GM15510 (cell line): ENCODE measurements around the gene PLAC9.

Source experiments
- POLR2A ChIP-seq: IDR thresholded peaks from 3 replicates; pipeline ENCODE4 v1.6.1; 2011; ENCODE audit warnings: borderline replicate concordance; ENCODE audit not compliant: insufficient read length; ENCODE audit errors: extremely low read depth

The PLAC9 gene

DNA sequence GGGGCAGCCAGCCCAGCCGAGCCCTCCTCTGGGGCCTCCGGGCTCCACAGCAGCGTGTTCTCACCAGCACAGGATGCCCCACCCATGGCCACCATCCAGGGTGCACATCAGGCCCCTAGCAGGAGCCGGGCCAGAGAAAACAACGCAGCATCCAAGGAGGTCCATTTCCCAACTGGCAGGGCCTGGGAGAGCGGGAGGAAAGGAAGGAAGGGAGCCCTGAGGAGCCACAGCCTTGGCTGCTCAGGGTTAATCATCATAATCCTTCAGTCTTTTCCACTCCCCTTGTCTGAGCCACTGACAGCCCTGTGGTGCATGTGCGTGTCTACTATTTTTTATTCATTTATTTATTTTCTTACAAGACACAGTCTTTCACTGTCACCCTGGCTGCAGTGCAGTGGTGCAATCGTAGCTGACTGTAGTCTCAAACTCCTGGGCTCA, 3.6 kb downstream of the PLAC9 start:
- TF ChIP-seq POLR2A = no peak

DNA sequence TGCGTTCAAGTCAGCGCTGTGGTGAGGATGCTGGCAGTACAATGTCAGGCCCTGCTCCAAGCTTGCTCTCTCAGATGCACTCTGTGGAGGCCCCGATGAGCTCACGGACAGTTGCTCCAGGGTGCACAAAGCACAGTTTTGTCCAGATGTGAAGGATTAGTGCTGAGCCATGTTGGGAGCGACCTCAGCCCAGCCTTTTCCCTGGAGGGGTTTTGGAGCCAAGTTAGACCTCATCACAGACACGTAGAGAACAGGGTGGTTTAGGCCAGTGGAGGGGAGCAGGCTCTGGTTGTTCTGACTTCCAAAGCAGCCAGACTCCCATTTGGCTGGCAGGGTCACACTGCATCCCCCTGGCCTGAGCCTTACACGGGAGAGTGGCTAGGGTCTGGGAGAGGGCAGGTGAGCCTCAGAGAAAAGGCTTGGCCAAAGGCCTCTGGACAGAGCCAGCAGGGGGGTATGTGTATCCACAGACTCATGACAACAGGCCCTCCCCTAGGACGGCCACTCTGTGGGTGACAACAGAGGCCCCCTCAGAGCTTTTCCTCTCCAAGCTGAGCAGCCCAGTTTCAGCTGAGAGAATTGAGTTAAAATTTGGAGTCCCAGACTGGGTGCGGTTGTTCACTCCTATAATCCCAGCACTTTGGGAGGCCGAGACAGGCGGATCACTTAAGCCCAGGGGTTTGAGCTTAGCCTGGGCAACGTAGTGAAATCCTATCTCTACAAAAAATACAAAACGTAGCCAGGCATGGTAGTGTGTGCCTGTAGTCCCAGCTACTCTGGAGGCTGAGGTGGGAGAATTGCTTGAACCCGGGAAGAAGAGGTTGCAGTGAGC, 4.7 kb downstream of the PLAC9 start:
- no peak for TF ChIP-seq POLR2A

DNA sequence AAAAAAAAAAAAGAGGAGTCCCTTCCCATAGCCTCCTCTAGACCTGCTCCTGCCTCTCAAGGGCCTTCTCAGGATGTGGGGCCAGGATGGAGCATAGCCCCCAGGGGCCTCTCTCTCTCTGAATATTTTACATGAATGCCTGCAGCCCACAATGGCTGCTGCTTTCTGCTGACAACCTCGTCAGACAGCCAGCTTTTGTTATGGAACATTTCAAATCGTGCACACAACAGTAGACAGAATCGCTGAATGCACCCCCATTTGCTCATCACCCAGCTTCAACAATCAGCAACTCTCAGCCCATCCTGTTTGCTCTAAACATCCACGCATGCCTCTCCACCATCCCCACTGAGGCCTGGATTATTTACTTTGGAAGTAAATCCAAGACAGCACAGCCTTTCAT, 5.4 kb downstream of the PLAC9 start:
- TF ChIP-seq POLR2A = no peak

DNA sequence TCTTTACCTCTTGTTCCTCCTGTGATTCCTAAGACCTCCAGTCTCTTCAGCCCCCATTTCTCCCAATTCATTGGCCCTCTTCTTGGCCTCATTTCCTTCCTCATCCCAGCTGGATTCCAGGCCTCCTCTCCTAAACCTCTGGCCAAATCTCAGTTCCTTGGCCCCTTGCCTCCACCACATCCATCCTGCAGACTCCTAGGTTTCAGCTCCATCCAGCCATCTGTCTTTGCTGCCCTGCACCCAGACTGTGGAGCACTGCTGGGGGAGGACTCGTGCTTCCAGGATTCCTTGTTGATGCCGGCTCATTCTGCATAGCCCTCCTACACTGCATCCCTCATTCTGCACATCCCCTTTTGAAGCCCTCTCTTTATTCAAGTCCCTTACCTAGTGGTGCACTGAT, 6.7 kb downstream of the PLAC9 start:
- no peak for TF ChIP-seq POLR2A

DNA sequence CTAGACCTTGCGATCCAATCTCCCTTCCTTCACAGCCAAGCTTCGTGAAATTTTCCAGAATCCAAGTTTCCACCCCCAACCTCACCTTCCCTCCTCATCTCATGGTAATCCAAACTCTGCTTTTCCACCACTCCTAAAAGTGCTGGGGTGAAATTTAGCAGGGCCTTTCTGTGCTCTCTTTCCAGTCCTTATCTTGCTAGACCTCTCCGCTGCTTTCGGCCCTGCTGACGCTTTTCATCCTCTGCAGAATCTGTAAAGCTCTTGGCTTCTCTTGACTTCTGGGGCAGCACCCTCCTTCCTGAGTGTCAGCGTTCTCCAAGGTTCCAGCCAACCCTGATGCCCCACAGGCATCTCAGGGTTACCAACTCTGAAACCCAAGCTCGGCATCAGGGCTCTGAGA, 7.7 kb downstream of the PLAC9 start:
- no peak for TF ChIP-seq POLR2A

DNA sequence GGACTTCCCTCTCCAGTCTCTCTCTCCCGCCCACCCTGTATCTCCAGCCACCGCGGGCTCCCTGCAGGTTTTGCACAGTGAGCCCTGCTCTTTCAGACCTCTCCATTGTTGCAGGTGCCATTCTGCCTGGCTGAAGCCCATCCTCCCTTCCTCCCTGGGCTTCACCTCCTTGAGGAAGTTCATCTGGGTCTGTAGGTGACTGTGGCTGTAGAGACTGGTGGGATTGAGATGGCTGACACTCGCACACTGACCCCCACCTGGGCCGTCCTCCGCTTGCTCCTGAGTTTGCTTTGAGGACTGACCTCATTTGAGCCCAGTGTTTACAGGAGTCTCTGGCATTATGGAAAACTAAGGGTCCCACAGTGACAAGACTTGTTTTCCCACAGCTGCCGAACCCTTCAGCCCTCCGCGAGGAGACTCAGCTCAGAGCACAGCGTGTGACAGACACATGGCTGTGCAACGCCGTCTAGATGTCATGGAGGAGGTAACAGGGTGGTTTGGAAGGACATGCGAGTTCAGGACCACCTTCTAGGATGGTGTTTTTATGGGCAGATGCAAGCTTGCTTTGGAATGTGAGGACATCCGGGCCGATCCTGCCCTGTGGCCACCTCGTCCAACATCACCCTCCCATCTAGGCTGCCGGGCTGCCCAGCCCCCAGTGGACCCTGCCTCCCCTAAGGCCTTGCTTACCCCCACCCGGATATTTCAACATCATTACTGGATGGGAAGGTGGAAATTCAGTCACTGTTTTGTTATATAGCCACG, 9.3 kb downstream of the PLAC9 start:
- TF ChIP-seq POLR2A = no peak

DNA sequence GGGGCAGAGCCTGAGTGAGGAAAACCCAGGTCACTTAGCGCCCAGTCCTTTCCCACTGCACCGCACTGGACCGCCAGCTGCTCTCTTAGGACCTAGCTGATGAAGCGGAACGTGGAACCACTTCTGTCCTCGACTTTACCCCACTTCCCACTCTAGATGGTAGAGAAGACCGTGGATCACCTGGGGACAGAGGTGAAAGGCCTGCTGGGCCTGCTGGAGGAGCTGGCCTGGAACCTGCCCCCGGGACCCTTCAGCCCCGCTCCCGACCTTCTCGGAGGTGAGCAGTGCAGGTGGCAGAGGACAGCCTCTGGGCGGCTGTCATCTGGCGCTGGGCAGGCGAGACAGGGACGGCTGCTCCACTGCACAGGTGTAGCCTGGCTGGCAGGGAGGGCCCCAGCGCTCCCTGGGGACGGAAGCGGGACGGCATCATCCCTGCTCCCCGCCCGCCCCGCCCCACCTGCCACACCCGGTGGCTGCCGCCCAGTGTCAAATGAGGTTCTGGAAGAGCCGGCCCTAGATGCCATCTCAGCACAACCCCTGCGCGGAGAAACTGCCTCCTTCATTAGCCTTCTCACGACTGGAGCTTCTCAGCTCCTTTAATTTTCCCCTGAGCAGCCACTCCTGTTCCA, 11.7 kb downstream of the PLAC9 start:
- TF ChIP-seq POLR2A = no peak

DNA sequence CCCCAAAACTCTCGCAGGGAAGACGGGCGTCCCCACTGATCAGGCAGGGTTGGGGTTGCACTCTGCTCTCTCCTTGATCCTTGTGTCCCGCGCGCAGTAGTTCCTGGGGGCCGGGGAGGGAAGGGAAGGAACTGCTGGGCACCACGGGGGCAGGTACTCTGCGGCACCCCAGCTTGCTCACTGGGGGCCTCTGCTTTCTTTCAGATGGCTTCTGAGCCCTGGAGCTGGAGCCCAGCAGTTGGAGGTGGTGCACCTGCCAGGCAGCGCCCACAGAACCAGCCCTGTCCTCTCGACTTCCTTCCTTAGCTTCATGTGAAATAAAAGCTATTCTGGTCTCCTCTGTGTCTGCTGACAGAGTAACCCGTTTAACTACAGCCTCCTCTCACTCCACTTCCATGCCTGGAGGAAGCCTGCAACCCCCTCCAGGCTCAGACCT, 12.2 kb downstream of the PLAC9 start:
- no peak for TF ChIP-seq POLR2A

DNA sequence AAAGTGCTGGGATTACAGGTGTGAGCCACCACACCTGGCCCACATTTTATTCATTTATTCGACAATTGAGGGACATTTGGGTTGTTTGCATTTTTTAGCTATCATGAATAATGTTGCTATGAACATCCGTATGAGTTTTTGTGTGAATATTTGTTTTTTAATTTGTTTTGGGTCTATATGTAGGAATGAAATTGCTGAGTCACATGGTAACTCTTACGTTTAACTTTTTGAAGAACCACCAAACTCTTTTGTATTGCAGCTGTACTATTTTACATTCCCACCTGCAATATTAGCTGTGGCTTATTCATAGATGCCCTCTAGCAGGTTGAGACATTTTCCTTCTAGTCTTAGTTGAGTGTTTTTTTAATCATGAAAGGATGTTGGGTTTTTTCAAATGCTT, 14.4 kb downstream of the PLAC9 start:
- TF ChIP-seq POLR2A = no peak

DNA sequence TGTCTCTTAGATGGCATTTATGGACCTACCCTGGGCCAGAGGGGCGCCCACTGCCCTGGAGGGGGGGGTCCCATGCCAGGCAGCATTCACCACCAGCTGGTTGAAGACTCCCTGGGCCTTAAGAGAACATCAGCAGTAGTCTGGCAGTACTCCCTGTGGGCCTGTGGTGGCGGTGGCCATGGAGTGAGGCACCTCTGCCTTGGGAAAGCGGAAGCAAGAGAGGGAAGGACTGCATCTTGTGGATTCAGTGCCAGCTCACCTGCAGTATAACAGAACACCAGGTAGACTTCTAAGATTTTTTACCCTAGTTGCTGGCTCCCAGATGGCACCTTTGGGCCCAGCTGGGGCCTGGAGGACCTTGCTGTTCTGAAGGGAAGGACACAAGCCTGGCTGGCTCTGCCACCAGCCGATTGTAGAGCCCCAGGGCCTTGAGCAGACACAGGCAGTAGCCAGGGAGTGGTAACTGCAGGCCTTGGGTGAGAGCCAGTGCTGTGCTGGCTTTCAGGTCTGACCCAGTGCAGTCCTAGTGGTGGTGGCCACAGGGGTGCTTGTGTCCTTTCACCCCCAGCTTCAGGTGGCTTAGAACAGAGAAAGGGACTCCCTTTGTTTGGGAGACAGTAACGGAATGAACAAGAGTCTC, 15.8 kb downstream of the PLAC9 start:
- TF ChIP-seq POLR2A = no peak

DNA sequence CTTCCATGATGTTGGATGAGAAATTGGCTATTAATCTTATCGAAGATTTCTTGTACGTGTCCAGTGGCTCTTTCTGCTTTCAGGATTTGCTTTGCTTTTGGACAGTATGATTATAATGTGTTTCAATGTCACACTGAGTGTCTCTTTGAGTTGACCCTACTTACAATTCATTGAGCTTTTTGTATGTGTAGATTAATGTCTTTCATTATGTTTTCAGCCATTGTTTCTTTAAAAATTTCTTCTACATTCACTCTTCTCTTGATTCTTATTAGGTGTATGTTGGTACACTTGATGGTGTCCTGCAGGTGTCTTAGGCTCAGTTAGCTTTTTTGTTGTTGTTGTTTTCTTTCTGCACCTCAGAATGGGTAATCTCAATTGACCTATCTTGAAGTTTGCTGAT, 16.6 kb downstream of the PLAC9 start:
- no peak for TF ChIP-seq POLR2A

DNA sequence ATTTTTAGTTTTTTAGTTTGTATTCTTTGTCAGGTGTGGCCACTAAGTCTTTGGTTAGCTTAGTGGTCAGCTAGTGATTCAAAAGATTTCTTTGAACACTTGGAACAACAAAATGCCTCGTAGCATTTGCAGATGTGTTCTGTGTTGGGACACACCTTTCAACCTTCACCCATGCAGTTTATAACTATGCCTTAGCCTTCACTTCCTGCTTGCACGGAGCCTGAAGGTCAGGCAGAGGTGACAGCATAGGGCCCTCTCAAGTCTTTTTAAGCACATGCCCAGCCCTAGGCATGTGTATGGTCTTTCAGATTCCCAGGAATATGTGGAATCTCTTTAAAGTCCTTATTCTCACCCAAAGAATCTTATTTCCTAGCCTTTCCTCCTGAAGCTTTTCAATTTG, 17.6 kb downstream of the PLAC9 start:
- no peak for TF ChIP-seq POLR2A

DNA sequence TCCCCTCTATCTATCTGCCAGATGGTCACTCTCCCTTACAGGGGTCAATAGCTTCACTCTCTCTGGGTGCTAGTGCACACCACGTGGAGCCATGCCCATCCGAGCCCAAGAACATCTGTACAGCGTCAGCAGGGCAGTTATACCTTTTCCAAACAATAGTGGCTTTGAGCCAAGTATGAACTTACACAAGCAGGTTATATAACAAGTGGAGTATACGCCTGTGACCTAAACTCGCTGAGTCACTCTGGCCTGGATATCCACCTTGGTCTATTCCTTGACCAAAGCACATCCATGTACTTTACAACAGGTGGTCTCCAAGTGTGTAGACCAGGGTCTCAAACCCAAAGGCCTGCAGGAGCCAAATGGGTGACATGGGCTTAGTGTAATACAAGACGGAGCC, 20.3 kb downstream of the PLAC9 start:
- no peak for TF ChIP-seq POLR2A

DNA sequence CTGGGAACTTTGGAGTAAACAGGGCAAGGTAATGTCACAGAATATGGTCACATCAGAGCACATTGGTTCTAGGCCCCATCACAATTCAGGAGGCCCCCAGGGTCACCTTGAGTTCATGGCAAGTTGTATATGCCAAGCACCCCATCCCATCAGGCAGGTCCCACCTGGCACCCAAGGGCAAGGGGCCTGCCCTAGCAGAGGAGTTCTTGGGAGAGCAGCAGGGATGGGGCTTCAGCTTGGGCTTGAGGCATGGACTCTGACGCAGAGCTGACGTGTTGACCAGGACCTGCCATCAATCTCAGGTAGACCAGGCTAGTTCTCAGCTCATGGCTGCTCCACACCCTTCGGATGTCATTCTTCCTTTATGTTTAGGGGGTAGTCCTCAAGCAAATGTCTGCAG, 20.9 kb downstream of the PLAC9 start:
- TF ChIP-seq POLR2A = no peak

DNA sequence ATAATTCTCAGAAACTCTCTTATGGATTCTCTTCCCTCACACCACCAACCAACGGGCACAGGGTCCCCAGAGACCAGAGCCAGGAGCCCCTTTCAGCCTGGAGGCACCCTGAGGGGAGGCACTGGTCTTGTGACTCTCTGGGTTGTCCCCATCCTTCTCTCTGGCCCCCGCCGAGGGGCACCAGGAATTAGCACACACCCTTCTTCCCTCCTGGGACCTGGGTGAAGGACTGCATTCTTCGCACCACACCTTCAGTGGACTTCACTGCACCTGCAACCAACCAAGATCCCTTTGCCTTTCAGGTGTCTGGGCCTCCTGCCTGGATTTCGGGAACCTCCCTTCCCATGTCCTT, 22.1 kb downstream of the PLAC9 start:
- TF ChIP-seq POLR2A = no peak
